Urinary bladder (tissue), 4 donors: Measurements from ENCODE around the gene UBASH3B. TPM values are rescaled to one million over a fixed set of nuclear protein-coding genes. Genes with fewer than 3 reads are reported as not detected.

ENCODE experiments used
- DNase-seq: peaks from one replicate; pipeline ENCODE4 v3.0.0-alpha.2; 2015; ENCODE audit errors: extremely low spot score
- H3K27ac ChIP-seq: one replicate; pipeline ENCODE4 v1.5.1; 2013; ENCODE audit warnings: low read depth, mild to moderate bottlenecking, moderate library complexity
- H3K36me3 ChIP-seq: one replicate; pipeline ENCODE4 v1.6.1; 2013; ENCODE audit warnings: mild to moderate bottlenecking, moderate library complexity; ENCODE audit not compliant: insufficient read depth
- H3K4me1 ChIP-seq: one replicate; pipeline ENCODE4 v1.6.1; 2013; ENCODE audit warnings: mild to moderate bottlenecking, moderate library complexity; ENCODE audit not compliant: insufficient read depth
- H3K4me3 ChIP-seq: one replicate; pipeline ENCODE4 v1.5.1; 2013; ENCODE audit warnings: low read depth, low read length
- WGBS: extraction: QIAGEN DNeasy Blood & Tissue Kit; methylation state at CpG from one replicate; pipeline ENCODE4 v1.1.7; 2013; 5-methylcytosine and 5-hydroxymethylcytosine counted together
- polyA plus RNA-seq: library from polyadenylated mRNA; stranded (reverse); fragments of 200-250 nt; gene quantifications from one replicate; pipeline ENCODE4 v1.2.3, GENCODE V29; 2013
- total RNA-seq: library from RNA; depleted of rRNA; stranded (reverse); fragments of >200 nt; gene quantifications from one replicate; pipeline ENCODE4 v1.2.3, GENCODE V29; 2014
- donor health status: healthy with polysubstance abuse.
- donor health status: healthy.

Gene UBASH3B
- total and polyA plus RNA-seq, 2 donors = 1.6 to 11.4 TPM

- H3K36me3 ChIP-seq = no peaks in the 10 kb centered on the region
- DNase-seq = no peak
- H3K27ac ChIP-seq = no peak overlapping the region
These were observed 18.2 kb downstream of the UBASH3B start for GRCh38 chr11:122673701-122674100.

DNA sequence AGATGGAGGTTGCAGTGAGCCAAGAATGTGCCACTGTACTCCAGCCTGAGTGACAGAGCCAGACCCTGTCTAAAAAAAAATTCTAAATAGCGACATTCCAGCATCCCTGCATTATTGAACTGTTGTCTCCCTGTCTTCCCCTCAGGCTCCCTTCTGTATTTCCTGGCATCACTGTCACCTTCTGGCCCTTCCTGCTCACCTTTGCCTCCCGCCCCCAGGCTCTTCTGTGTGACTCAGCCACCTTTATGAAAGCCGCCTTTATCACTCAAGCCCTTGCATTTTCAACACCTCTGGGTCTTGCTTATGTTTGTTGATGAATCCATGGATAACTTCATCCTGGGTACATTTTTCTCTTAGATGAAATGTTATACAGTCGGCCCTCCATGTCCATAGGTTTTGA, 21.1 kb downstream of the UBASH3B start:
- Histone ChIP-seq H3K4me3 (no peak overlapping the region), H3K4me1 (no peaks in the 10 kb centered on the region), H3K36me3 (no peaks in the 10 kb centered on the region), H3K27ac (no peak overlapping the region)
- 92% methylated on average over 4 of the region's 4 CpGs for WGBS
- DNase-seq = no peak

More at GRCh38 chr11:122673701-122674100, 18.2 kb downstream of the UBASH3B start:
- Histone ChIP-seq H3K4me1 (no peaks in the 10 kb centered on the region), H3K4me3 (no peak overlapping the region)

DNA sequence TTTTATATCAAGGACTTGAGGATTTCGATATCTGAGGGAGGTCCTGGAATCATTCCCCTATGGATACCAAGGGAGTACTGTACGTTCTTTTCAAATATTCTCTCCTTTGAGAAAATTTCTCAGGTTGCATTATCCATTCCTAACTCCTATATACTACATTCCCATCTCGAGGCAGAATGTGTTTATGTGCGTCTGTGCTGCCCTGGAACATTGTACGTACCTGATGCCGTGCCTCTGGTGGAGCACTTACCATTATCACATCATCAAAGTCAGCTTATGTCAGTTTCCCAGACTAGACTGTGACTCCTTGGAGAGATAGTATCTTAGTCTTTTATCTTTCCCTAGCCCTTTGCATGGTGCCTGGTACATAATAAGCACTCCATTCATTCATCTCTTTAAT, 21.7 kb downstream of the UBASH3B start:
- Histone ChIP-seq H3K4me3 (no peak overlapping the region), H3K27ac (no peak overlapping the region), H3K4me1 (no peaks in the 10 kb centered on the region), H3K36me3 (no peaks in the 10 kb centered on the region)
- WGBS = 81% methylated on average over 6 of the region's 6 CpGs
- no peak for DNase-seq

- H3K4me3 ChIP-seq = no peak overlapping the region
- no peak overlapping the region for H3K27ac ChIP-seq
- DNase-seq = no peak
- no peaks in the 10 kb centered on the region for H3K4me1 ChIP-seq
- H3K36me3 ChIP-seq = no peaks in the 10 kb centered on the region
These were observed 22.9 kb downstream of the UBASH3B start for GRCh38 chr11:122678406-122678805.

GRCh38 chr11:122679466-122679865, 23.9 kb downstream of the UBASH3B start:
- Histone ChIP-seq H3K36me3 (no peaks in the 10 kb centered on the region), H3K27ac (no peak overlapping the region), H3K4me1 (no peaks in the 10 kb centered on the region), H3K4me3 (no peak overlapping the region)
- WGBS = 91% methylated on average over 2 of the region's 2 CpGs
- no peak for DNase-seq

DNA sequence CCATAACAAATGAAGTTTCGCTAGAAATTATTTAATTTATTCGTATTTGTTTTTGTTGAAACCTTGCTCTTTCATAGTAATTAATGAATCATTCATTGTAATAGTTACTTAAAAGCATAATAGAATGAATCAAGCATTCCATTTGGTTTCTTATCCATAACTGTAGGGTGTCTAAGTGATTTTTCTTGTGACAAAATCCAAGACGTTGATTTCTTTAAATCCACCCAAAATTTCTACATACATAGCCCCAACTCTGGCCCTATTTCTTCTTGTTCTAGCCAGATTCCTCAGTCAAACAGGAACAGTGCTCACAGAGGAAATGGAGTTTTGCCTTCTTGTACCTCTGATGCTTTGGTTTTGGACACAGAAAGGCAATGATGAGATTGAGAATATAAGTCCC, 25.5 kb downstream of the UBASH3B start:
- no peak overlapping the region for H3K27ac ChIP-seq
- H3K36me3 ChIP-seq = no peaks in the 10 kb centered on the region
- no peak overlapping the region for H3K4me3 ChIP-seq
- no peak for DNase-seq
- WGBS = 88% methylated on average over 3 of the region's 3 CpGs
- H3K4me1 ChIP-seq = no peaks in the 10 kb centered on the region

- no peak for DNase-seq
- WGBS = 83% methylated on average over 7 of the region's 7 CpGs
These were observed 26.2 kb downstream of the UBASH3B start for GRCh38 chr11:122681735-122682134.

GRCh38 chr11:122682464-122682863, 26.9 kb downstream of the UBASH3B start:
- Histone ChIP-seq H3K4me1 (no peaks in the 10 kb centered on the region), H3K4me3 (no peak overlapping the region), H3K27ac (no peak overlapping the region), H3K36me3 (no peaks in the 10 kb centered on the region)
- no peak for DNase-seq
- 82% methylated on average over 4 of the region's 4 CpGs for WGBS

More at GRCh38 chr11:122681735-122682134, 26.2 kb downstream of the UBASH3B start:
- Histone ChIP-seq H3K36me3 (no peaks in the 10 kb centered on the region), H3K27ac (no peak overlapping the region), H3K4me1 (no peaks in the 10 kb centered on the region), H3K4me3 (no peak overlapping the region)

- H3K4me1 ChIP-seq = no peaks in the 10 kb centered on the region
- H3K36me3 ChIP-seq = no peaks in the 10 kb centered on the region
- H3K4me3 ChIP-seq = no peak overlapping the region
- H3K27ac ChIP-seq = no peak overlapping the region
- 79% methylated on average over 2 of the region's 2 CpGs for WGBS
- no peak for DNase-seq
These were observed 29.5 kb downstream of the UBASH3B start for GRCh38 chr11:122685041-122685440.

DNA sequence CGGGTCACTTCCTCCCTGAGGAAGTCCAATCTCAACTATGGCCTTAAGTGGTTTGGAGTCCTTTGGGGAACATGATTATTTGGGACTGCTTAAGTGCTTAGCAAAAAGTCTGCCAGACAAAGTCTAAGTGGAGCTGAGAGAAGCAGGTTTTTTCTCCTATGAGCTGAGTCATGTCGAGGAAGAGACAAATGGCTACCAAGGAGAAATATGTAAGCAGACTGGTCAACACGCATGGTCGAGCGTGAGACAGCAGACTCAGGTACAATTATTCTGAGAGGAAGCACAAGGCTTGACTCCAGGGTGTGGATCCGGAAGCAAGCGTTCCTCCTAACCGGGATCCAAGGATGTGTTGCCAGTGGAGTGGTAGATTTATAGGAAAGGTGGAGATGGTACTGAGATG, 30.6 kb downstream of the UBASH3B start:
- WGBS = 84% methylated on average over 8 of the region's 8 CpGs
- no peaks in the 10 kb centered on the region for H3K4me1 ChIP-seq
- H3K4me3 ChIP-seq = no peak overlapping the region
- H3K36me3 ChIP-seq = no peaks in the 10 kb centered on the region
- DNase-seq = no peak
- no peak overlapping the region for H3K27ac ChIP-seq

DNA sequence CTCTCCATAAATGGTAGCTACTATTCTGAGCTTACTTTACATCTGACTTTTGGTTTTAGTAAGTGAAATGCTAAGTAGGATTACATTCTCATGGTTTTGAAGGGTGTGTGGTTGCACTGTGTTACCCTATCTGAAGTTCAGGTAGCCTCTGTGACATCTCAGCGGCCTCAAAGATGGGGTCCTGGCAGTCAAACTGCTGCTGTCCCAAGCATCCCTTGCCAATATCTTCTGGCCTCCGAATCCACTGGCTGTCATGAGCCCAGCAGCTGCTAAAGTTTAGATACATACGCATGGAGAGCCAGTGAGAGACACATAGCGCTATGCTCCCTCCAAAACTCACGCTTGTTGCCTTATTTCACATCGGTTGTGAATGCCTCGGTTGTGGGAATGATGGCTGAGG, 34.9 kb downstream of the UBASH3B start:
- Histone ChIP-seq H3K4me3 (no peak overlapping the region), H3K4me1 (no peaks in the 10 kb centered on the region), H3K36me3 (no peaks in the 10 kb centered on the region), H3K27ac (no peak overlapping the region)
- no peak for DNase-seq
- 91% methylated on average over 7 of the region's 7 CpGs for WGBS

DNA sequence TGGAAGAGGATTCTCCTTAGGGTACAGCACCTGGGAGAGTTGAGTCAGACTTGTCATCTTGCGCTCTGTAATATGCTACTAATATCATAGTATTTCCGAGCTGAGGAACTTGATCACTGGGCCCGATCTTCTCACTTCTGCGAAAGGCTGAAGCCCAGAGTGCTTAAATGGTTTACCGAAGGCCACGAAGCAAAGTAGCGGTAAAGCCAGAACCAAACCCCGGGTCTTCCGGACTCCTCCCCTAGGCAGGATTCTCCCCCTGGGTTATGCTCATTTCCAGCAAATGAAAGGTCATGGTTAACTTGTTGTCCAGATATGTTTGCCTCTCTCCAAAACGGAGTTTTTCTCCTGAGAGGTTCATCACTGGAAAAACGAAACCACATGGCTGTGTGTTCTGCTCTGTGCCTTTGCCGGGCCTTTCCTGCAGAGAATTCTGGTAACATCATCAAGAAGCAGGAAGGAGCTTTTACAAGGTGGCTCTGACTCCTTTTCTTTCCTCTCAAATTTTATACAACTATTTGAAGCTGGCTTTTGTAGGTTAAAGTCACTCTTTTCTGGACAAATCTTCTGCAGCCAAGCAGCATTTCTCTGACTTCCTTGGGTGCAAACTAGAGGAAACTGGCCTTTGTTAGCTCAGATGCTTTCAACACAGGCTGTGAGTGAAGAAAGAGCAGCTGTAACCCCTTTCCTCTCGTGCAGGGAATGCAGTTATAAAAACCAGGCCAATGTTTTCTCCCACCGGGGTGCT, 35.5 kb downstream of the UBASH3B start:
- Histone ChIP-seq H3K4me1 (no peaks in the 10 kb centered on the region), H3K4me3 (no peak overlapping the region), H3K36me3 (no peaks in the 10 kb centered on the region), H3K27ac (peak overlapping the region; percentile 64)
- 64% methylated on average over 14 of the region's 14 CpGs for WGBS
- DNase-seq = no peak

- Histone ChIP-seq H3K4me3 (no peak overlapping the region), H3K4me1 (no peaks in the 10 kb centered on the region), H3K27ac (peak overlapping the region; percentile 64), H3K36me3 (no peaks in the 10 kb centered on the region)
- 72% methylated on average over 4 of the region's 4 CpGs for WGBS
- DNase-seq = no peak
These were observed 36.1 kb downstream of the UBASH3B start for GRCh38 chr11:122691549-122692150.

DNA sequence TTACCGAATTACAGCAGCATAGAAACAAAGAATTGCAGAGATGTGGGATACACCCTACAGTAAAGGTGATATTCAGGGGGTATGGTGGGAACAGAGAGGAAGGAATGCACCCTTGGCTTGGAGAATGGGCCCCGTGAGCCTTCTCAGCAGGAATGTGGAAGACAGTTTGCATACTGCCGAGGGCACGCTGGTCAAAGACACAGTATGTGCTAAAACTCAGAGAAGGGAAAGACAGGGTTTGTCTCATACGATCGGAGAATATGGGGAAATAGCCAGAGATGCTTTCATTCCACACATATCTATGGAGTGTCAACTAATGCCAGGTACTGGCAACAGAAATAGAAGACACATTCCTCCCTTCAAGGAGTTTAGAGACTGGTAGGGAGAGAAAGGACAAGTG, 36.9 kb downstream of the UBASH3B start:
- Histone ChIP-seq H3K27ac (no peak overlapping the region), H3K4me3 (no peak overlapping the region), H3K4me1 (no peaks in the 10 kb centered on the region), H3K36me3 (no peaks in the 10 kb centered on the region)
- WGBS = 89% methylated on average over 6 of the region's 6 CpGs
- no peak for DNase-seq
